NCI-H2227 treated with DMSO at 0.1 percent for 48 hours (cell line): ENCODE results near the gene NNMT.

Source experiments
- DNase-seq: peaks from one replicate; lab custom pipeline; 2025; lab: John Stamatoyannopoulos, UW

NNMT gene

GRCh38 chr11:114284914-114285313 is 11.3 kb upstream of the NNMT start:
- DNase-seq = no peak

- DNase-seq = no peak
These were observed 10.6 kb upstream of the NNMT start for GRCh38 chr11:114285599-114285998.

- DNase-seq = no peak
These were observed 10.0 kb upstream of the NNMT start for GRCh38 chr11:114286229-114286628.

GRCh38 chr11:114287154-114287553 is 9.0 kb upstream of the NNMT start:
- no peak for DNase-seq

GRCh38 chr11:114288136-114288535 is 8.1 kb upstream of the NNMT start:
- DNase-seq = no peak

- DNase-seq = no peak
These were observed 6.4 kb upstream of the NNMT start for GRCh38 chr11:114289779-114290178.

GRCh38 chr11:114290503-114291235 is 5.5 kb upstream of the NNMT start:
- no peak for DNase-seq

- DNase-seq = no peak
These were observed 4.8 kb upstream of the NNMT start for GRCh38 chr11:114291381-114291780.

GRCh38 chr11:114291842-114292680 is 4.1 kb upstream of the NNMT start:
- no peak for DNase-seq

- DNase-seq = no peak
These were observed 2.9 kb upstream of the NNMT start for GRCh38 chr11:114293201-114293711.

GRCh38 chr11:114296605-114297372 is 590 bp downstream of the NNMT start:
- DNase-seq = no peak

- no peak for DNase-seq
These were observed 1.9 kb downstream of the NNMT start for GRCh38 chr11:114297806-114298709.

GRCh38 chr11:114298710-114299109 is 2.5 kb downstream of the NNMT start:
- no peak for DNase-seq

- no peak for DNase-seq
These were observed 4.9 kb downstream of the NNMT start for GRCh38 chr11:114301088-114301487.

- DNase-seq = no peak
These were observed 5.7 kb downstream of the NNMT start for GRCh38 chr11:114301927-114302326.

- DNase-seq = no peak
These were observed 6.5 kb downstream of the NNMT start for GRCh38 chr11:114302663-114303062.

GRCh38 chr11:114304065-114304464 is 7.9 kb downstream of the NNMT start:
- DNase-seq = no peak

GRCh38 chr11:114304969-114305368 is 8.8 kb downstream of the NNMT start:
- no peak for DNase-seq

GRCh38 chr11:114307524-114308203 is 11.5 kb downstream of the NNMT start:
- no peak for DNase-seq

- no peak for DNase-seq
These were observed 12.5 kb downstream of the NNMT start for GRCh38 chr11:114308689-114309089.

- no peak for DNase-seq
These were observed 13.3 kb downstream of the NNMT start for GRCh38 chr11:114309517-114309916.
